Panc1 (cell line): ENCODE measurements around the gene SLC43A2. TPM values are rescaled to one million over a fixed set of nuclear protein-coding genes. Genes with fewer than 3 reads are reported as not detected.

Source experiments
- ATAC-seq: fragments of 200-7000 bp; cut with Tn5 transposase; 2 replicates; pipeline ENCODE4 v1.9.1; 2020; ENCODE audit warnings: mild to moderate bottlenecking, moderate library complexity
- BruUV-seq: library from RNA; stranded (reverse); fragments of 400-500 nt; replicated peaks from 2 replicates; lab custom pipeline; 2021; lab: Mats Ljungman, UMichigan
- CTCF ChIA-PET: fragments of 300-600 bp; sonication (Branson Sonifier 250); formaldehyde crosslinking; loops from one replicate; lab custom pipeline; 2022; ENCODE audit warnings: antibody characterized with exemption; lab: Charles Lee
- POLR2A ChIA-PET: fragments of 300-600 bp; sonication (Branson Sonifier 250); formaldehyde crosslinking; loops from one replicate; lab custom pipeline; 2022; ENCODE audit warnings: antibody characterized with exemption; lab: Charles Lee
- DNase-seq: peaks from one replicate; pipeline ENCODE4 v3.0.0-alpha.2; 2010; ENCODE audit warnings: low read depth, low spot score
- H3K27ac ChIP-seq: 2 replicates; pipeline ENCODE4 v1.5.1; 2011; ENCODE audit warnings: mild to moderate bottlenecking, low read length, inconsistent platforms
- H3K27me3 ChIP-seq: fragments of 200-500 bp; sonication (Bioruptor generic); 2 replicates; pipeline ENCODE4 v1.6.0; 2014; ENCODE audit warnings: low read length, inconsistent platforms; ENCODE audit not compliant: control insufficient read depth, insufficient read depth
- H3K36me3 ChIP-seq: fragments of 200-500 bp; sonication (Bioruptor generic); 2 replicates; pipeline ENCODE4 v1.5.1; 2014; ENCODE audit warnings: inconsistent platforms, mild to moderate bottlenecking, low read length, moderate library complexity; ENCODE audit not compliant: control insufficient read depth, insufficient read depth
- H3K4me1 ChIP-seq: 2 replicates; pipeline ENCODE4 v1.5.1; 2011; ENCODE audit warnings: inconsistent platforms, mild to moderate bottlenecking, low read length, moderate library complexity; ENCODE audit not compliant: control insufficient read depth, insufficient read depth
- H3K4me3 ChIP-seq, 2 experiments: 2 replicates each; pipeline ENCODE4 v1.5.1; 2011 to 2012; ENCODE audit warnings: low read depth in 2 of 2, low read length in 2 of 2, mild to moderate bottlenecking in 2 of 2, inconsistent platforms in 1 of 2, moderate library complexity in 1 of 2
- H3K9me3 ChIP-seq: fragments of 200-500 bp; sonication (Bioruptor generic); 2 replicates; pipeline ENCODE4 v1.5.1; 2014; ENCODE audit warnings: low read depth, mild to moderate bottlenecking, inconsistent platforms, low read length, moderate library complexity; ENCODE audit not compliant: control insufficient read depth, insufficient read depth
- CTCF ChIP-seq: fragments of 450-650 bp; IDR thresholded peaks from 2 replicates; pipeline ENCODE4 v1.5.1; 2017; ENCODE audit warnings: mild to moderate bottlenecking
- POLR2AphosphoS5 ChIP-seq: IDR thresholded peaks from 2 replicates; pipeline ENCODE4 v1.6.1; 2012; ENCODE audit warnings: mild to moderate bottlenecking, low read depth, low read length, moderate library complexity
- REST ChIP-seq, 2 experiments: IDR thresholded peaks; 2 replicates each; pipeline ENCODE4 v1.6.1; 2011 to 2012; ENCODE audit warnings: low read depth in 2 of 2, control low read depth in 1 of 2, low read length in 1 of 2, mild to moderate bottlenecking in 1 of 2, moderate library complexity in 1 of 2; ENCODE audit not compliant: insufficient read depth in 1 of 2
- SIN3A ChIP-seq: IDR thresholded peaks from 2 replicates; pipeline ENCODE4 v1.6.1; 2012; ENCODE audit warnings: low read depth, mild to moderate bottlenecking, low read length, moderate library complexity, borderline replicate concordance; ENCODE audit not compliant: insufficient read depth
- TCF7L2 ChIP-seq: IDR thresholded peaks from 2 replicates; pipeline ENCODE4 v1.6.1; 2011; ENCODE audit warnings: mild to moderate bottlenecking, low read depth, low read length, inconsistent platforms
- in situ Hi-C: cut with HindIII; loops from 2 replicates; pipeline ENCODE4 v1.10.0; 2016; ENCODE audit warnings: low sequenced_read_pairs, low pct_unique_long_range_greater_than_20kb
- intact Hi-C: fragments of 100-400 bp; cut with micrococcal nuclease; formaldehyde crosslinking; loops from one replicate; pipeline ENCODE4 v1.10.0; 2022; ENCODE audit not compliant: unreplicated experiment
- total RNA-seq: library from RNA; stranded (reverse); gene quantifications from one replicate; pipeline ENCODE4 v1.2.1, GENCODE V29; 2021; ENCODE audit not compliant: unreplicated experiment

SLC43A2 gene
- total RNA-seq, 1 experiment from 2014 or later = 23.3 TPM

- Histone ChIP-seq H3K36me3 (no peaks in the 10 kb centered on the region; the same call in none of the 2 replicates), H3K9me3 (no peaks in the 10 kb centered on the region), H3K4me1 (no peaks in the 10 kb centered on the region), H3K4me3 (no peak overlapping the region), H3K27me3 (no peaks in the 10 kb centered on the region), H3K27ac (no peak overlapping the region)
- intact Hi-C loops (no loop called here), in situ Hi-C loops (no loop called here)
- CTCF ChIA-PET = no interaction called here
- POLR2A ChIA-PET = no interaction called here
- no peak for DNase-seq
- TF ChIP-seq REST (IDR thresholded peaks at IDR 0.05; ENCODE audit: insufficient read depth in 1 of 2, low read depth in 2 of 2, low read length in 1 of 2) (no peak), SIN3A (no peak), CTCF (no peak), TCF7L2 (no peak), POLR2AphosphoS5 (no peak)
- no peak for ATAC-seq
- no TSS peak for BruUV-seq
These were observed 87.2 kb downstream of the SLC43A2 start for GRCh38 chr17:1541367-1541904.

GRCh38 chr17:1539811-1540210 lies 88.8 kb downstream of the SLC43A2 start:
- BruUV-seq = no TSS peak
- no peak overlapping the region for H3K4me3 ChIP-seq
- TF ChIP-seq POLR2AphosphoS5 = no peak
- DNase-seq (no peak), ATAC-seq (no peak)
- no peak overlapping the region for H3K27ac ChIP-seq
- H3K4me1 ChIP-seq = no peaks in the 10 kb centered on the region
- H3K9me3 ChIP-seq = no peaks in the 10 kb centered on the region
- ChIA-PET POLR2A (no interaction called here), CTCF (no interaction called here)
- no peaks in the 10 kb centered on the region for H3K27me3 ChIP-seq
- in situ Hi-C loops = no loop called here
- intact Hi-C loops = no loop called here
- H3K36me3 ChIP-seq = no peaks in the 10 kb centered on the region; the same call in none of the 2 replicates

- no peaks in the 10 kb centered on the region for H3K9me3 ChIP-seq
- TF ChIP-seq SIN3A = no peak
- no peak for TF ChIP-seq CTCF
- no peak for TF ChIP-seq TCF7L2
- TF ChIP-seq REST (IDR thresholded peaks at IDR 0.05; ENCODE audit: insufficient read depth in 1 of 2, low read depth in 2 of 2, low read length in 1 of 2) = no peak
- TF ChIP-seq POLR2AphosphoS5 = no peak
- DNase-seq = no peak
- ATAC-seq = no peak
- in situ Hi-C loops = no loop called here
- no peaks in the 10 kb centered on the region for H3K27me3 ChIP-seq
- no TSS peak for BruUV-seq
- intact Hi-C loops = no loop called here
- no peaks in the 10 kb centered on the region for H3K4me1 ChIP-seq
- ChIA-PET POLR2A (no interaction called here), CTCF (no interaction called here)
- H3K4me3 ChIP-seq = no peak overlapping the region
- no peak overlapping the region for H3K27ac ChIP-seq
- H3K36me3 ChIP-seq = peaks cover 3% of the 10 kb centered on the region
These were observed 92.9 kb downstream of the SLC43A2 start for GRCh38 chr17:1535737-1536136.
